Hepatocyte (in vitro differentiated cells): Measurements from ENCODE around the gene MT1M.

Experiments used
- CTCF ChIP-seq: fragments of 200-600 bp; sonication (generic); IDR thresholded peaks from 2 replicates; pipeline ENCODE4 v1.5.1; 2016; ENCODE audit warnings: antibody characterized with exemption, mild to moderate bottlenecking; ENCODE audit not compliant: poor library complexity
- EZH2 ChIP-seq: fragments of 200-600 bp; sonication (generic); IDR thresholded peaks from 2 replicates; pipeline ENCODE4 v1.6.1; 2016; ENCODE audit warnings: antibody characterized with exemption, mild to moderate bottlenecking, borderline replicate concordance
- EZH2phosphoT487 ChIP-seq: fragments of 200-600 bp; sonication (generic); IDR thresholded peaks from one replicate; pipeline ENCODE4 v1.6.1; 2018; ENCODE audit warnings: antibody characterized with exemption, mild to moderate bottlenecking, low read depth, moderate library complexity; ENCODE audit not compliant: unreplicated experiment, severe bottlenecking

- TF ChIP-seq CTCF (no peak), EZH2 (no peak), EZH2phosphoT487 (no peak)
These were observed 1.1 kb downstream of the MT1M start for GRCh38 chr16:56633535-56633934.
